B cell (primary cell): ENCODE results near the gene PRR9. TPM values are rescaled to one million over a fixed set of nuclear protein-coding genes. Genes with fewer than 3 reads are reported as not detected.

Experiments
- ATAC-seq: fragments of 200-7000 bp; cut with Tn5 transposase; one replicate; pipeline ENCODE4 v1.10.0; 2021; ENCODE audit warnings: low read depth, mild to moderate bottlenecking, moderate number of reproducible peaks, moderate library complexity
- CTCF ChIA-PET: fragments of 350-600 bp; sonication (Branson Sonifier 250); formaldehyde crosslinking; loops from one replicate; lab custom pipeline; 2021; ENCODE audit warnings: antibody characterized with exemption, inconsistent platforms; lab: Charles Lee
- POLR2A ChIA-PET: fragments of 350-600 bp; sonication (Branson Sonifier 250); formaldehyde crosslinking; loops from one replicate; lab custom pipeline; 2021; ENCODE audit warnings: antibody characterized with exemption; lab: Charles Lee
- DNase-seq: peaks from one replicate; pipeline ENCODE4 v3.0.0; 2013
- H2AFZ ChIP-seq: 2 replicates; pipeline ENCODE4 v1.6.1; 2012; ENCODE audit warnings: mild to moderate bottlenecking, low read depth, low read length; ENCODE audit not compliant: insufficient read depth, poor library complexity, severe bottlenecking
- H3K27ac ChIP-seq, 2 donors: 1 replicate in 1 of 2; 2 replicates in 1 of 2; pipeline ENCODE4 v1.5.1; 2012 to 2013; ENCODE audit warnings: low read length in 2 of 2, mild to moderate bottlenecking in 2 of 2, moderate library complexity in 1 of 2
- H3K27me3 ChIP-seq, 4 experiments: fragments of 200-600 bp in 1 of 4; sonication (generic) in 1 of 4; replicated peaks in 1 of 4; 1 replicate in 2 of 4; 2 replicates in 2 of 4; pipeline versions ENCODE4 v1.6.1 to v1.7.0; 2013 to 2016; ENCODE audit warnings: low read length in 3 of 4, mild to moderate bottlenecking in 2 of 4, mixed read lengths in 1 of 4, moderate library complexity in 1 of 4; ENCODE audit not compliant: insufficient read depth in 4 of 4, control insufficient read depth in 3 of 4; ENCODE audit errors: control extremely low read depth in 1 of 4
- H3K36me3 ChIP-seq, 2 experiments: replicated peaks in 1 of 2; 1 replicate in 1 of 2; 2 replicates in 1 of 2; pipeline versions ENCODE4 v1.6.1 to v1.7.1; 2013; ENCODE audit warnings: low read length in 1 of 2; ENCODE audit not compliant: insufficient read depth in 2 of 2, control insufficient read depth in 1 of 2; ENCODE audit errors: control extremely low read depth in 1 of 2, extremely low read depth in 1 of 2
- H3K4me1 ChIP-seq, 2 donors: fragments of 200-600 bp in 1 of 2; sonication (generic) in 1 of 2; 1 replicate in 1 of 2; 2 replicates in 1 of 2; pipeline versions ENCODE4 v1.5.1 to v1.6.1; 2013 to 2017; ENCODE audit warnings: low read length in 2 of 2; ENCODE audit not compliant: control insufficient read depth in 2 of 2, insufficient read depth in 2 of 2
- H3K4me2 ChIP-seq: replicated peaks from 2 replicates; pipeline ENCODE3; 2012; ENCODE audit warnings: mild to moderate bottlenecking, low read depth, low read length; ENCODE audit not compliant: poor library complexity, severe bottlenecking
- H3K4me3 ChIP-seq, 5 experiments: fragments of 200-600 bp in 1 of 5; sonication (generic) in 1 of 5; 1 replicate in 3 of 5; 2 replicates in 2 of 5; pipeline versions ENCODE4 v1.5.1 to v1.7.0; 2011 to 2016; ENCODE audit warnings: low read length in 4 of 5, mild to moderate bottlenecking in 4 of 5, low read depth in 2 of 5, control low read depth in 1 of 5, moderate library complexity in 1 of 5; ENCODE audit not compliant: insufficient read depth in 1 of 5; ENCODE audit errors: control extremely low read depth in 1 of 5, extremely low read depth in 1 of 5
- H3K79me2 ChIP-seq: fragments of 200-600 bp; sonication (generic); one replicate; pipeline ENCODE4 v1.6.0; 2016; ENCODE audit warnings: low read length; ENCODE audit not compliant: control insufficient read depth, insufficient read depth
- H3K9ac ChIP-seq: fragments of 200-600 bp; sonication (generic); 2 replicates; pipeline ENCODE4 v1.6.1; 2017; ENCODE audit warnings: mild to moderate bottlenecking, low read length, moderate library complexity
- H3K9me3 ChIP-seq, 3 donors: one replicate each; pipeline versions ENCODE4 v1.6.1 to v1.7.1; 2013; ENCODE audit warnings: low read length in 2 of 3; ENCODE audit not compliant: control insufficient read depth in 2 of 3, insufficient read depth in 1 of 3; ENCODE audit errors: control extremely low read depth in 1 of 3
- H4K20me1 ChIP-seq: 2 replicates; pipeline ENCODE4 v1.6.0; 2012; ENCODE audit warnings: mild to moderate bottlenecking, low read length; ENCODE audit not compliant: insufficient read depth, control insufficient read depth, poor library complexity, severe bottlenecking
- H3K27ac Mint-ChIP-seq: one replicate; pipeline ENCODE4 v1.8.0; 2021; ENCODE audit warnings: mixed read lengths
- H3K27me3 Mint-ChIP-seq: one replicate; pipeline ENCODE4 v1.8.0; 2021; ENCODE audit warnings: mixed read lengths
- H3K4me1 Mint-ChIP-seq: one replicate; pipeline ENCODE4 v1.8.0; 2021; ENCODE audit warnings: mixed read lengths
- H3K4me3 Mint-ChIP-seq: one replicate; pipeline ENCODE4 v1.8.0; 2021; ENCODE audit warnings: mixed read lengths
- H3K9me3 Mint-ChIP-seq: one replicate; pipeline ENCODE4 v1.8.0; 2022; ENCODE audit warnings: mixed read lengths; ENCODE audit not compliant: insufficient read depth
- CTCF ChIP-seq: fragments of 200-600 bp; IDR thresholded peaks from one replicate; pipeline ENCODE4 v1.8.0; 2022; ENCODE audit warnings: antibody characterized with exemption, mild to moderate bottlenecking
- EZH2 ChIP-seq: IDR thresholded peaks from 2 replicates; pipeline ENCODE4 v1.6.1; 2012; ENCODE audit warnings: borderline replicate concordance, low read depth, mild to moderate bottlenecking, moderate library complexity, low read length; ENCODE audit not compliant: insufficient read depth, poor library complexity, severe bottlenecking
- intact Hi-C: fragments of 100-400 bp; cut with micrococcal nuclease; formaldehyde crosslinking; loops from one replicate; pipeline ENCODE4 v1.10.0; 2022
- polyA plus RNA-seq: library from polyadenylated mRNA; depleted of rRNA; stranded (reverse); fragments of >200 nt; gene quantifications from 2 replicates; pipeline ENCODE4 v1.2.3, GENCODE V29; 2012
- total RNA-seq, 2 donors: library from RNA; stranded (reverse); fragments of 120-200 nt in 1 of 2; gene quantifications; 1 replicate in 1 of 2; 2 replicates in 1 of 2; pipeline versions ENCODE4 v1.2.3 to v1.2.4, GENCODE V29; 2013 to 2022

PRR9 gene
- total and polyA plus RNA-seq, 2 donors (not counting 1 experiment from before 2014, with no cell fraction given), result not detected

GRCh38 chr1:153174624-153175023 lies 42.8 kb upstream of the PRR9 start:
- H3K4me3 ChIP-seq, result no peak overlapping the region
- CTCF ChIA-PET, result no interaction called here
- DNase-seq, result no peak
- POLR2A ChIA-PET, result no interaction called here
- no peak overlapping the region for H3K9ac ChIP-seq
- H3K9me3 Mint-ChIP-seq, result no peaks in the 10 kb centered on the region
- intact Hi-C loops, result no loop called here
- H3K4me1 ChIP-seq, result no peaks in the 10 kb centered on the region
- no peaks in the 10 kb centered on the region for H4K20me1 ChIP-seq
- no peak overlapping the region for H3K4me3 Mint-ChIP-seq
- no peak for ATAC-seq
- H3K27ac Mint-ChIP-seq, result no peak overlapping the region
- no peaks in the 10 kb centered on the region for H3K9me3 ChIP-seq
- no peaks in the 10 kb centered on the region for H3K36me3 ChIP-seq
- TF ChIP-seq CTCF, result no peak
- no peak for TF ChIP-seq EZH2
- peaks cover 0 to 7% (median 0%) of the 10 kb centered on the region in 4 experiments for H3K27me3 ChIP-seq
- no peaks in the 10 kb centered on the region for H3K4me1 Mint-ChIP-seq
- no peaks in the 10 kb centered on the region for H3K79me2 ChIP-seq
- H2AFZ ChIP-seq, result no peak overlapping the region
- H3K4me2 ChIP-seq, result no peak overlapping the region
- peaks cover 31% of the 10 kb centered on the region for H3K27me3 Mint-ChIP-seq
- no peak overlapping the region for H3K27ac ChIP-seq

- Histone ChIP-seq H4K20me1 (no peaks in the 10 kb centered on the region), H3K79me2 (no peaks in the 10 kb centered on the region), H3K4me2 (no peak overlapping the region), H3K9me3 (no peaks in the 10 kb centered on the region), H3K4me3 (no peak overlapping the region), H3K9ac (no peak overlapping the region), H3K4me1 (no peaks in the 10 kb centered on the region), H2AFZ (no peak overlapping the region), H3K27me3 (peaks cover 0 to 4% (median 0%) of the 10 kb centered on the region in 4 experiments), H3K27ac (no peak overlapping the region), H3K36me3 (no peaks in the 10 kb centered on the region)
- no peak for DNase-seq
- intact Hi-C loops, result no loop called here
- peaks cover 15% of the 10 kb centered on the region for H3K27me3 Mint-ChIP-seq
- ATAC-seq, result no peak
- POLR2A ChIA-PET, result no interaction called here
- H3K9me3 Mint-ChIP-seq, result no peaks in the 10 kb centered on the region
- no peak overlapping the region for H3K27ac Mint-ChIP-seq
- CTCF ChIA-PET, result no interaction called here
- H3K4me1 Mint-ChIP-seq, result no peaks in the 10 kb centered on the region
- H3K4me3 Mint-ChIP-seq, result no peak overlapping the region
- TF ChIP-seq CTCF (no peak), EZH2 (no peak)
Measured at GRCh38 chr1:153178922-153179321, 38.5 kb upstream of the PRR9 start.
